HG02571 (cell line): ENCODE results near the gene XIAP.
"Not testable (repeated sequence)": the region's sequence is repeated elsewhere in the genome, so short reads cannot be mapped to it uniquely, and the experiment has no call there.

Source experiments
- ATAC-seq: cut with Tn5 transposase; IDR thresholded peaks from one replicate; pipeline ENCODE4 v1.9.1; 2021; ENCODE audit warnings: mild to moderate bottlenecking, moderate library complexity; ENCODE audit not compliant: unreplicated experiment

XIAP gene

DNA sequence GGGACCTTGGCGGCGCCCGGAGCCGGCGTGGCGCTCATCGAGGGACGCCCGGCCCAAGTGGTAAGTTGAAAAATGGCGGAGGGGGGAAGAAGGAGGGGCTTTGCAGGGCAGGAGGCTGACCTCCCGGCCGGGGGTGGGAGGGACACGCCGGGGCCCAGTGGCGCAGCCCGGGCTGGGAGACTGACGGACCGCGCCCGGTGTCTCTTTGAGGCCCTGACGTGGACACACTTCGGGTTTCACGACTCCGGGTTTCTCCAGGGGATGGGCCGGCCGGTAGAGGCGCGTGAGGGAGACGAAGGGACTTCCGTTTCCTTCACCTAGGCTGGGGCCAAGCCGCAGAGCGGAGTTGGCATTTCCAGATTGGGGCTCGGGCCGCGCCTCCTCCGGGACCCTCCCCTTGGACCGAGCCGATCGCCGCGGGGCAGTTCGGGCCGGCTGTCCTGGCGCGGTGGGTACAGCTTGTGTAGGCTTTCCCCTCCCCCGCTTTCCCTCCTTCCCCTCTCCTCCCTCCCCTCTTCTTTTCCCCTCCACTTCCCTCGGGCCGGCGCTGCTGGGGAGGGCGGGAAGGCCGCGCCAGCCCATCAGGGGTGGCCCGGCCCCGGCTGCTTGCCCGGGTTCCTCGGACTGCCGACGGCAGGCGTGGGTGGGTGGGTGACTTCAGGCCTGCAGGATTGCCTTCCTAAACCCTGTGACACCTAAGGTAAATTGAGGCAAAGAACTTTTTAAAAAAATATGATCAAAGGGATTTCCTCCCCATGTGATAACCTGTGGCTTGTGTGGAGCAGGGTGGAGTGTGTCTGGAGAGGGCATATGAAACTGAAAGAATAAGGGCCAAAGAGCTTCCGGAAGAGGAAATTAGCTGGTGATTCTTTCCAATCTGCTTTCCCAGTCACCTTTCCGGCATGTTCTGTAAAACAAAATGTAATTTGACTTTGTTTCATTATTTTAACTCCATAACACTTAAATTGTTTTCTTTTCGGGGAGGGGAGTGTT lies at the start of gene XIAP:
TSS of gene XIAP (plus strand) at position 208 of the 993 bp plus-strand sequence. CDS start 25,610 bp downstream, outside the sequence.
- ATAC-seq, result peak; percentile 75

DNA sequence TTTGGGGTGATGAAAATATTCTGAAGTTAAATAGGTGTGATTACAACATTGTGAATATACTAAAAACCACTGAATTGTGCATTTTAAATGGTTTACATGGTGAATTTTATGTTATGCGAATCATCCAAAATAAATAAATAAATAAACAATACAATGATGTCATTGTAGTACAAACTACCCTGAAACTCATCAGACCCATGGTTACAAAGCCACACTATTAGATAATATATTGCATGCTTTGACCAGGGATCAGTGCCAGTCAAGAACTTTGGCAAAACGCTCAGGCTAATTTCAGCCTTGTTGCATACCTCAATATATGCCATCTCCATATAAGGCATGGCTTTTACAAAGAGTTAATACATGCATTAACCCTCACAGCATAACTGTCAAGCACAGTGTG lies 45.5 kb upstream of the XIAP start:
- no peak for ATAC-seq

DNA sequence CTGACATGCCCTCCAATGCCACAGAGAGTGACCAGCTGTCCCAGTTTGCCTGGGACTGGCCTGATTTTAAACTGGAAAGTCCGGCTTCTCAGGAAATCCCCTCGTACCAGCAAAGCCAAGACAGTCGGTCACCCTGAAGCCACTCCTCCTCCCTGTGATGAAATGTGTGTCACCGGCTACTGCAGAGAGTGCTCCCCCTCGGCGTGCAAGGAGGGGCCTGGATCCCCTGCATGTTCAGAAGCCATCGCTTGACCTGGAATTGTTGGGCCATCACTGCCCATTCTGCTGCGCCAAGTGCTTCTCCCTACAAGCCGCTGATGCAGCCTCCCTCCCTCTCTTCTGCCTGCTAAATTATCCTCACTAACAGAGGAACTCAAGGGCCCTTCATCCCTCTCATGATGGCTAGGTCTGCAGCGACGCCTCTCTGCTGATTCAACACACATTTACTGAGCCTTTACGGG lies 44.9 kb upstream of the XIAP start:
- ATAC-seq, result not testable (repeated sequence)

DNA sequence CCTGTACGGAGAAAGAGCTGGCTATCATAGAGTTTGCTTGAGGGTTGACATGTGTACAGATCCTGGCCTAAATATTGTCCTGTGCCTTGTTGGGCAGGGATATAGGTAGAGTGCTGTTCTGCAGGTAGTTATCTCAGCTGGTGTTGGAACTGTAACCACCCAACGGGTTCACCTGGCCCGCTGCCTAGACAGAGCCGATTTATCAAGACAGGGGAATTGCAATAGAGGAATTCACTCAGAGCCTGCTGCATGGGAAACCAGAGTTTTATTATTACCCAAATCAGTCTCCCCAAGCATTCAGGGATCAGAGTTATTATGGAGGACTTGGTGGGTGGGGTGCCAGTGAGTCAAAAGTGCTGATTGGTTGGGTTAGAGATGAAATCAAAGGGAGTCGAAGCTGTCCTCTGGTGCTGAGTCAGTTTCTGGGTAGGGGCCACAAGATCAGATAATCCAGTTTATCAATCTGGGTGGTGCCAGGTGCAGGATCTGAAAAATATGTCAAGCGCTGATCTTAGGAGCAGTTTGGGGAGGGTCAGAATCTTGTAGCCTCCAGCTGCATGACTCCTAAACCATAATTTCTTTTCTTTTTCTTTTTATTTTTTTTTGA lies 42.5 kb upstream of the XIAP start:
- ATAC-seq, result no peak

DNA sequence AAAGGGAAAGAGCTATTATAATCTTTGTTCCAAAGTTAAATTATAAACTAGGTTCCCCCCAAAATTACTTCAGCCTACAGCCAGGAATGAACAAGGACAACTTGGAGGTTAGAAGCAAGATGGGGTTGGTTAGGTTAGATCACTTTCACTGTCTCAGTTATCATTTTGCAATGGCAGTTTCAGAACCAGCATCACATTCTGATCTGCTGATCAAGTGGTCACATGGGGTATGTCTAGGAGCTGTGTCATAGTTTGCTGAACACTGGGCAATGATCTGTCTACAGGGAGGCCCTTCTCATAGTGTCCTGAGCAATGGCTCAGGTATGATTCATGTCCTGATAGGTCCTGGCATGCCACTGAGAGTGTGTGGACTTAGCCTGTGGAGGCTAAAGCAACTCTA lies 41.6 kb upstream of the XIAP start:
- ATAC-seq, result no peak

DNA sequence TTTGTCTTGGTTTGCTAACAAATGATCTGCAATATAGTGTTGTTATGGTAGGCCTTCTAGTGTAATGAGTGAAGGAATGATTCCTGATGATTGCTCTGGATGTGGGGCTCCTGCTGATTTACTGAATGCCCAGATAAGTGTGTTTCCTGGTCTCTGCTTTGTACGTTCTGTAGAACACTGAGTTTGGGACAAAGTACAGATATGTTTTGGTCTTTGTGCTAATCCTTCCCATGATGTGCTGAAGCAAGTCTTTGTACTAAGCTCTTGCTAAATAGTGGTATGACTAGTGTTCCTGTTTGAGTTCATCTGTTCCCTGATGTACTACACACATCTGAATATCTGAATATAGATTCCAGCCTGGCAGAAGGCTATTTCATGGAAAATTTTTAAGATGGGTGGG lies 36.9 kb upstream of the XIAP start:
- no peak for ATAC-seq

DNA sequence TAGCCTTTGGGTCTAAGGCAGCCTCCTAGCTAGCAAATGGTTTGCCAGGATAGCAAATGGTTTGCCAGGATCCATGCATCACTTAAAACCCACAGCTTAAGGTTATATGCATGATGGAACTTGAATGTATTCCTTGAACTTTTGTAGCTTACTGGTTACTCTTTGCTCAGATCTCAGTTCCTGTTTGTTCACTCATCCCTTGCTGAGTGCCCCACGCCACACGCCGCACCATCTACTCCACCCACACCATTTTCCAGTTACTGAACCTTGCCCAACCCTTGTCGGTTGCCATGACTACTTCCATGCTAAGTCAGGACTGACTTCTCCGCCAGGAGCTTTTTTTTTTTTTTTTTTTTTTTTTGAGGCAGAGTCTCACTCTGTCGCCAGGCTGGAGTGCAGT lies 29.5 kb upstream of the XIAP start:
- ATAC-seq, result peak; percentile 73

DNA sequence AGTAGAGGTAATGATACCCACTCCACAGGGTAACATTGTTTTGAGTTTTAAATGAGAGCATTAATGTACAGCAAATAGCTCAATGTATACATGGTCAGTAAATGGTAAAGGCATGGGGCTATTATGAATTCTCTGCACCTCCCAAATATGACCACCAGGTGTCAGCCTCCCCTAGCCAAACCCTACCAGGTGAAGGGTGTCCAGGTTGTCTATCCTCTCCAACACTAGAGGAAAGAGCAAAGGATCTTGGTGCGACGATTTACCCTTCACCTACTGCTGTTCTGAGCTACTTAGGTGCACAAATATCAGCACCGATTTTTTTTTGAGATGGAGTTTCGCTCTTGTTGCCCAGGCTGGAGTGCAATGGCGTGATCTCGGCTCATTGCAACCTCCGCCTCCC lies 26.5 kb upstream of the XIAP start:
- ATAC-seq, result peak; percentile 71

DNA sequence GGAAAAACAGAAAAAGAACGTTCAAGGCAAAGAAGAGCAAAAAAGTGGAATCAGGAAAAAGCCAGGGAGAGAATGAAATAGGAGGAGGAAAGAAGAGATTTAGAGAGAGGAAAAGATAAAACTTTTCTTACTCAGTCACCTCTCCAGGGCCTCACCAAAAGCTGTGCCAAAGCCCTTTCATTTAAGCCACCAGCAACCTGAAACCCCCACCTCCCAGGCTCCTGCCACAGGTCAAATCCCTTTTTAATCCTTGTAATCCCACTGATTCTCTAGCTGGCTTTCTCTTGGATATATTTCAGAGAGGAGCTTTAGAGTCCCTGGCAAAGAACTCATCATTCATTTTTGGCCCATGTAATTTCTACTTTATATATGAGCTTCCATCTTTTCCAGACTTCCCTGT lies 25.7 kb upstream of the XIAP start:
- ATAC-seq, result no peak

DNA sequence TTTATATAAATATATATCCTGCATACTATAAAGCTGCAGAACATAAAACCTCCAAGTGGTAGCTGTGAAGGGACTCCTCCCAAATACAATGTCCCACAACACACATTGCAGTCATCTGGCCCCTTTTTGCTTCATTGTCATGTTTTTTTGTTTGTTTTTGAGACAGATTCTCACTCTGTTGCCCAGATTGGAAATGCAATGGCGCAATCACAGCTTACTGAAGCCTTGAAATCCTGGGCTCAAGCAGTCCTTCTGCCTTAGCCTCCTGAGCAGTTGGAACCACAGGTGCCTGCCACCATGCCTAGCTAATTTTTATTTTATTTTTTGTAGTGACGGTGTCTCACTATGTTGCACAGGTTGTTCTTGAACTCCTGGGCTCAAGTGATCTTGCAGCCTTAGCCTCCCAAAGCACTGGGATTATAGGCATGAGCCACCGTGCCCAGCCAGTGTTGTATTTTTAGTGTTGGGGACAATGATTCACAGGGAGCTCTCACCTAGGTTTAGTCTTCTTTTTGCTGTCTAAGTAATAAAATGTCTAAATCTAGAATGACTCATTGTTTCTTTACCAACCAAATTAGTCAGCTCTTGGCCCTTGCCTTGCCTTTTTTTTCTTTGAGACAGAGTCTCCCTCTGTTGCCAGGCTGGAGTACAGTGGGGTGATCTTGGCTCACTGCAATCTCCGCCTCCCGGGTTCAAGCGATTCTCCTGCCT lies 24.0 kb upstream of the XIAP start:
- no peak for ATAC-seq

DNA sequence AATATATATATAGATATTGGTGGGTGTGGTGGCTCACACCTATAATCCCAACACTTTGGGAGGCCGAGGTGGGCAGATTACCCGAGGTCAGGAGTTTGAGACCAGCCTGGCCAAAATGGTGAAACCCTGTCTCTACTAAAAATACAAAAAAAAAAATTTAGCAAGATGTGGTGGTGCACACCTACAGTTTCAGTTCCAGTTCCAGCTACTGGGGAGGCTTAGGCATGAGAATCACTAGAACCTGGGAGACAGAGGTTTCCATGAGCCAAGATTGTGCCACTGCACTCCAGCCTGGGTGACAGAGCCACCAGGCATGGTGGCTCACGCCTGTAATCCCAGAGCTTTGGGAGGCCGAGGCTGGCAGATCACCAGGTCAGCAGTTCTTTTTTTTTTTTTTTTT lies 14.7 kb upstream of the XIAP start:
- ATAC-seq, result not testable (repeated sequence)

DNA sequence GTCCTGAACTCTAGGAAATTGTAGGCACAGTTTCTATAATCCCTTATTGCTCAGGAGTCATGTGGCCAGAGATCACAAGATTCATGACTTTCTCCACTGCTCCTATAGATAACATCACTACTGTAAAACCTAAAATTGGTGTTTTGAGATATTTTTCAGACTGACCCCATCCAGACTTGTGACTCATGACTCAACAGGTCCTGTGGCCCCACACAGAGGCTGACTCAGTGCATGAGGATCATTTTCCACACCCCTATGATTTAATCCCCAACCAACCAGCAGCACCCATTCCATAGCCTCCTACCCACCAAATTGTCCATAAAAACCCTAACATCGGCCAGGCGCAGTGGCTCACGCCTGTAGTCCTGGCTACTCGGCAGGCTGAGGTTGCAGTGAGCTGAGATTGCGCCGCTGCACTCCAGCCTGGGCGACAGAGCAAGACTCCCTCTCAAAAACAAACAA lies 13.2 kb upstream of the XIAP start:
- no peak for ATAC-seq

DNA sequence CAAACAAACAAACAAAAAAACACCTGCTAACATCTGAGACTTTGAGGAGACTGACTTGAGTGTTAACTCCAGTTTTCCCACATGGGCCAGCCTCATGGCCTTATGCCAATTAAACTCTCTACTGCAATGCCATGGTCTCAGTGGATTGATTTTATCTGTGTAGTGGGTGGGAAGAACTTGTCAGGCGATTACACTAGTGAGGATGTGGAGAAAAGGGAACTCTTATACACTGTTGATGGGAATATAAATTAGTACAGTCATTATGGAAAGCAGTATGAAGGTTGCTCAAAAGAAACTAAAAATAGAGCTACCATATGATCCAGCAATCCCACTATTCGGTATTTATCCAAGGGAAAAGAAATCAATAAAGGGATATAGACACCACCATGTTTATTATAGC lies 12.8 kb upstream of the XIAP start:
- no peak for ATAC-seq

DNA sequence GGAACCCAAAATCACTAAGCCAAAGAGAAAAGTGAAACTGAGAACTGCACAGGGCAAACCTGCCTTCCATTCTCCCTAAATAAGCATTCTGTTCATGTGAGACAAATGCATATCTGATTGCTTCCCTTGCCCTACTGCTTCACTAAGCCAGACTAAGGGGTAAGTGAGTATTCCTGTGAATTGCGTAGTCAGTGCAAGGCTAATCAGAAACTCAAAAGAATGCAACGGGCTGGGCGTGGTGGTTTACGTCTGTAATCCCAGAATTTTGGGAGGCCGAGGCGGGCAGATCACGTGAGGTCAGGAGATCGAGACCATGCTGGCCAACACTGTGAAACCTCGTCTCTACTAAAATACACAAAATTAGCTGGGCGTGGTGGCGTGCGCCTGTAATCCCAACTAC lies 10.8 kb upstream of the XIAP start:
- no peak for ATAC-seq

DNA sequence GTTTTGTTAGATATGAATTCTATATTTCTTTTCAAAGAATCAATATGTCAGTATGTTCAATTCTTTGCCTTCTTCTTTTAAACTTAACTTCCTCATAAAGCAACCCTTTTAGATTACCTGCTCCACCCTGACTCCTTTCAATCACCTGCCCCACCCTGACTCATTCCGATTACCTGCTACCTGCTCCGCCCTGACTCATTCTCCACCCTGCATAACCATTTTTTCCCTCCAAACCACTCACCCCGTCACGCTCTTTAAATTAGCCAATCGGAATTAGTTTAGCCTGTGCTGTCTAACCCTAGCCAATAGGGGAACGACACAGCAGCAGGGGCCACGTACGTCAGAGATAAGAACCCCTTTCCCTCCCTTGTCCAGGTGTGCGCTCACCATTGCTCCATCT lies 9.9 kb upstream of the XIAP start:
- not testable (repeated sequence) for ATAC-seq

DNA sequence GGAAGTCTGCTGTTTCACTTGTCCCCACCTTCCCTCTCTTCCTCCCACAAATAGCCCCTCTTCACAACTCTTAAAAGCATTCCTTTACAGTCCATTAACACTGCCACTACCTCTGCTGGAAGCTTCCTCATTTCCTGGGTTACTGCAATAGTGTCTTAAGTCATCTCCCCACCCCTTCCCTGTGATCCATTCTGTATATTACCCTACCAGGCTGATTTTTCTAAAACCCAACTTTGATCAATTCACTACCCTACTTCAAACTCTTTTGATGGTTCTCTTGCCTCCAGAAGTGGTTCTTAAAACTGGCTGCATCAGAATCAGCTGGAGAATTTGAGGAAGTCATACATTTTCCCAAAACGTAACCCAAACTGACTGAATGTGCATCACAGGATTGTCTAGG lies 8.8 kb upstream of the XIAP start:
- no peak for ATAC-seq

DNA sequence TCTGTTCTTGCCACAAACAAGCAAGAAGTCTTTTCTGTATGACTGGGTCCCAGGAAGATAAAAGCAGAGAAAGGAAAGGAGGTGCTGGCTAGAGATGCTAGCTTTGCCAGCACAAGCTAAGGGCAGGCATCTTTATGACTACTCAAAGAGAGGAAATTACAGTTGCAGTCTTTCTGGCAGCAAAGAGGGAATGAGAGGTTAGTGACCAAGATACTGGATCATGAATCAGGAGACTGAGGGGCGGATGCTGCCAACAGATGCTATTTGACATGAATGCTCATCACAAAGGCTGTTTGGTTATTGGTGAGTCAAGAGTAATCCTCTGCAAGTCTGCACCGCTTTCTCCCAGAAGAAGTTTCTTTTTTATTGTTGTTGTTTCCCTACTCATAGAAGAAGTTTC lies 5.5 kb upstream of the XIAP start:
- no peak for ATAC-seq

DNA sequence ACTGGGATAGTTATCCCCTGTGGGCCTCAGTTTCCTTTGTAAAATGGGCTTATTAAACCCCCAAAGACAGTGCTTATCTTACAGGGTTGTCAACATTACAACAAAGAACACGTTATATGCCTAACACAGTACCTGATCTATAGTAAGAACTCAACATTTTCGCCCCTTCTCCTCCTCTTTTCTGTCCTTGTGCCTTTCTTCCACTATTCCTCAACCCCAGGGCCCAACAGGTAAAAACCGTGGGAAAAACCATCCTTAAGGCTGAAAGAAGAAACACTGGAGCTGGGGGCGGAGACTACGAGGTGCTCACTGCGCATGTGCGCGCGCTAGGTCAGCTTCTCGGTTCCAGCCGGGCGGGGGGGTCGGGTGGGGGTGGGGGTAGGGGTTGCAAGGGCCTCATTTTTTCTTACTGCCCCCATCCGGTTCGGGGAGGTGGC lies 426 bp upstream of the XIAP start:
- no peak for ATAC-seq

DNA sequence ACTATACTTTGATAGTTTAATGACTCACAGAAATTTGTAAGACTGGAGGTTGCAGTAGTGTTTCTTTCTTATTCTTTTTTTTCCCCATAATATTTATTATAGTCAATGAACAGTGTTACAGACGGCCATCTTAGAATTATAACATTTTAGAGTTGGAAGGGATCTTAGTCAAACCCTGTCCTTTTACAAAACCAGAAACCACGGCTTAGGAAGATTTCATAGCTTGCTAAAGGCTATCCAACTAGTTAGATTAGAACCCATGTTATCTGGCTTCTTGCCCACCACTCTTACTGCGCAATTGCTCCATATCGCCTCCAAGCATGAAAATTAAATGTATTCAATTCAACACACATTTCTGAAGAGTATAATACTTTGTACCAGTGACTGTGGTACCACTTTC lies 1.1 kb downstream of the XIAP start:
- no peak for ATAC-seq

DNA sequence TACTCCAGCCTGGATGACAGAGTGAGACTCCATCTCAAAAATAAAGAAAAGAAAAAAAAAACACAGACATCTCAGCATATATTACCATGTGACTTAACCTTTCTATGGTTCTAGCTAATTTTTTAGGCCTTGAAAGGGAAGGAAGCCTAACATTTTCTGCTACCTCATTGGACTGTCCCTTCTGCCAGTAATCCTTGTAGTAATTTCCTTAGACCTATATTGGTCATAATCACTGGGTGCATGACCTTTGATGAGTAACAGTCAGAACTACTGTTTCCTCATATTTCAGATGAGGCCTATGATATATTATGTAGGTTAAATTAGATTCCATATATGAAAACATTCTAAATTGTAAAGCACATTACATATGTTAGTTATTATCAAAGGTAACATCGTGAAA lies 9.6 kb downstream of the XIAP start:
- no peak for ATAC-seq

DNA sequence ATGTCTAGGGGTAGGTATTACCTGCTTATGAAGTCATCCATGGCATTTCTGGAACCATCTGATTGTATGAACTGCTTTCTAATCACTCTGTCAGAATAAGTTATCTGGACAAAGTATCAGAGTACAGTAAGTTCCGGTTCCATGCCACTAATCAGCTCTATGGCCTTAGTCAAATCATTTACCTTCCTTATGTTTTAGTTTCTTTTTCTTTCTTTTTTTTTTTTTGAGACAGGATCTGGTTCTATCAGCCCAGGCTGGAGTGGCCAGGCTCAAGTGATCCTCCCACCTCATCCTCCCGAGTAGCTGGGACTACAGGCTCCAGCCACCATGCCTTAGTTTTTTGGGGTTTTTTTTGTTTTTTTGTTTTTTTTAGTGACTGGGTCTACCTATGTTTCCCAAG lies 11.5 kb downstream of the XIAP start:
- ATAC-seq, result no peak
